ENCODE results near the gene NHERF2.
A peak's percentile ranks its signal among the peaks of the same experiment; 100 is the strongest.

NHERF2 gene

GRCh38 chr16:1999866-2000514, 26.7 kb upstream of the NHERF2 start:
- peaks cover 46% of the 10 kb centered on the region for H3K36me3 Mint-ChIP-seq
- no peaks in the 10 kb centered on the region for H3K9me3 Mint-ChIP-seq
- no peak for ATAC-seq
- no peak overlapping the region for H3K27ac Mint-ChIP-seq
- H3K27me3 Mint-ChIP-seq, result no peaks in the 10 kb centered on the region
- peaks cover 12% of the 10 kb centered on the region for H3K4me1 Mint-ChIP-seq
- H3K4me3 Mint-ChIP-seq, result no peak overlapping the region

- no peaks in the 10 kb centered on the region for H3K9me3 Mint-ChIP-seq
- H3K4me3 Mint-ChIP-seq, result no peak overlapping the region
- H3K27me3 Mint-ChIP-seq, result no peaks in the 10 kb centered on the region
- H3K36me3 Mint-ChIP-seq, result peaks cover 46% of the 10 kb centered on the region
- ATAC-seq, result no peak
- peaks cover 22% of the 10 kb centered on the region for H3K4me1 Mint-ChIP-seq
- H3K27ac Mint-ChIP-seq, result no peak overlapping the region
Measured at GRCh38 chr16:2001035-2001434, 25.7 kb upstream of the NHERF2 start.

GRCh38 chr16:2001456-2002355, 25.0 kb upstream of the NHERF2 start:
- Mint-ChIP-seq H3K9me3 (no peaks in the 10 kb centered on the region), H3K27me3 (no peaks in the 10 kb centered on the region), H3K27ac (no peak overlapping the region), H3K4me1 (peaks cover 29% of the 10 kb centered on the region), H3K4me3 (no peak overlapping the region), H3K36me3 (peaks cover 49% of the 10 kb centered on the region)
- no peak for ATAC-seq

- Mint-ChIP-seq H3K36me3 (peaks cover 54% of the 10 kb centered on the region), H3K4me3 (no peak overlapping the region), H3K27ac (no peak overlapping the region), H3K4me1 (peaks cover 38% of the 10 kb centered on the region), H3K27me3 (no peaks in the 10 kb centered on the region), H3K9me3 (no peaks in the 10 kb centered on the region)
- ATAC-seq, result no peak
Measured at GRCh38 chr16:2002406-2003230, 24.1 kb upstream of the NHERF2 start.

- Mint-ChIP-seq H3K4me3 (no peak overlapping the region), H3K27ac (no peak overlapping the region), H3K4me1 (peaks cover 45% of the 10 kb centered on the region)
Measured at GRCh38 chr16:2003231-2003826, 23.4 kb upstream of the NHERF2 start.

GRCh38 chr16:2003827-2004641, 22.7 kb upstream of the NHERF2 start:
- peak overlapping the region; percentile 12 for H3K4me3 Mint-ChIP-seq
- H3K36me3 Mint-ChIP-seq, result peaks cover 56% of the 10 kb centered on the region
- H3K9me3 Mint-ChIP-seq, result no peaks in the 10 kb centered on the region
- peaks cover 52% of the 10 kb centered on the region for H3K4me1 Mint-ChIP-seq
- peak overlapping the region; percentile 30 for H3K27ac Mint-ChIP-seq
- no peaks in the 10 kb centered on the region for H3K27me3 Mint-ChIP-seq
- peak; percentile 90 for ATAC-seq

More at GRCh38 chr16:2003231-2003826, 23.4 kb upstream of the NHERF2 start:
- peaks cover 58% of the 10 kb centered on the region for H3K36me3 Mint-ChIP-seq
- H3K9me3 Mint-ChIP-seq, result no peaks in the 10 kb centered on the region
- H3K27me3 Mint-ChIP-seq, result no peaks in the 10 kb centered on the region
- no peak for ATAC-seq

- Mint-ChIP-seq H3K27me3 (no peaks in the 10 kb centered on the region), H3K4me1 (peaks cover 53% of the 10 kb centered on the region), H3K4me3 (peak overlapping the region; percentile 26), H3K36me3 (peaks cover 54% of the 10 kb centered on the region), H3K9me3 (no peaks in the 10 kb centered on the region), H3K27ac (peak overlapping the region; percentile 60)
- ATAC-seq, result no peak
Measured at GRCh38 chr16:2004795-2005517, 21.7 kb upstream of the NHERF2 start.

- peak overlapping the region; percentile 60 for H3K27ac Mint-ChIP-seq
Measured at GRCh38 chr16:2005646-2006045, 21.1 kb upstream of the NHERF2 start.

GRCh38 chr16:2006317-2006716, 20.4 kb upstream of the NHERF2 start:
- peaks cover 43% of the 10 kb centered on the region for H3K36me3 Mint-ChIP-seq

More at GRCh38 chr16:2005646-2006045, 21.1 kb upstream of the NHERF2 start:
- Mint-ChIP-seq H3K36me3 (peaks cover 50% of the 10 kb centered on the region), H3K9me3 (no peaks in the 10 kb centered on the region), H3K4me3 (peak overlapping the region; percentile 20), H3K4me1 (peaks cover 60% of the 10 kb centered on the region), H3K27me3 (no peaks in the 10 kb centered on the region)
- ATAC-seq, result no peak

GRCh38 chr16:2007081-2007836, 19.4 kb upstream of the NHERF2 start:
- Mint-ChIP-seq H3K9me3 (no peaks in the 10 kb centered on the region), H3K4me1 (peaks cover 60% of the 10 kb centered on the region), H3K27ac (peak overlapping the region; percentile 60), H3K36me3 (peaks cover 38% of the 10 kb centered on the region), H3K4me3 (peak overlapping the region; percentile 83), H3K27me3 (no peaks in the 10 kb centered on the region)
- no peak for ATAC-seq

More at GRCh38 chr16:2006317-2006716, 20.4 kb upstream of the NHERF2 start:
- peaks cover 60% of the 10 kb centered on the region for H3K4me1 Mint-ChIP-seq
- H3K27ac Mint-ChIP-seq, result peak overlapping the region; percentile 60
- H3K4me3 Mint-ChIP-seq, result peak overlapping the region; percentile 27
- H3K9me3 Mint-ChIP-seq, result no peaks in the 10 kb centered on the region
- no peaks in the 10 kb centered on the region for H3K27me3 Mint-ChIP-seq
- no peak for ATAC-seq

GRCh38 chr16:2008009-2008526, 18.6 kb upstream of the NHERF2 start:
- Mint-ChIP-seq H3K4me3 (peak overlapping the region; percentile 83), H3K36me3 (peaks cover 35% of the 10 kb centered on the region), H3K4me1 (peaks cover 60% of the 10 kb centered on the region), H3K27me3 (no peaks in the 10 kb centered on the region), H3K9me3 (no peaks in the 10 kb centered on the region), H3K27ac (peak overlapping the region; percentile 61)
- ATAC-seq, result no peak

- peak overlapping the region; percentile 61 for H3K27ac Mint-ChIP-seq
- H3K4me1 Mint-ChIP-seq, result peaks cover 60% of the 10 kb centered on the region
- H3K9me3 Mint-ChIP-seq, result no peaks in the 10 kb centered on the region
- ATAC-seq, result no peak
- H3K4me3 Mint-ChIP-seq, result peak overlapping the region; percentile 83
- peaks cover 35% of the 10 kb centered on the region for H3K36me3 Mint-ChIP-seq
- H3K27me3 Mint-ChIP-seq, result no peaks in the 10 kb centered on the region
Measured at GRCh38 chr16:2008631-2009163, 18.0 kb upstream of the NHERF2 start.
